OCI-LY7 (cell line): ENCODE data around the gene LAMA4. TPM values are rescaled to one million over a fixed set of nuclear protein-coding genes. Genes with fewer than 3 reads are reported as not detected.

Experiments
- BruUV-seq: library from RNA; stranded (reverse); fragments of 400-500 nt; replicated peaks from 2 replicates; lab custom pipeline; 2021; lab: Mats Ljungman, UMichigan
- CTCF ChIA-PET: fragments of 300-600 bp; sonication (Branson Sonifier 250); formaldehyde crosslinking; loops from one replicate; lab custom pipeline; 2022; ENCODE audit warnings: antibody characterized with exemption; ENCODE audit not compliant: unreplicated experiment; lab: Charles Lee
- POLR2A ChIA-PET: fragments of 300-600 bp; sonication (Branson Sonifier 250); formaldehyde crosslinking; loops from one replicate; lab custom pipeline; 2022; ENCODE audit warnings: antibody characterized with exemption; lab: Charles Lee
- DNase-seq: peaks from one replicate; pipeline ENCODE4 v3.0.0-alpha.2; 2015; ENCODE audit warnings: low spot score
- H2AFZ ChIP-seq: fragments of 200-600 bp; sonication (generic), shearing (Covaris generic); 2 replicates; pipeline ENCODE4 v1.6.1; 2014; ENCODE audit warnings: mild to moderate bottlenecking, antibody characterized with exemption, low read length, moderate library complexity
- H3K27ac ChIP-seq: fragments of 200-600 bp; sonication (generic); 2 replicates; pipeline ENCODE4 v1.5.1; 2014; ENCODE audit warnings: mixed run types, low read depth, mild to moderate bottlenecking, moderate library complexity, low read length, inconsistent platforms; ENCODE audit not compliant: poor library complexity, severe bottlenecking
- H3K36me3 ChIP-seq: fragments of 200-600 bp; sonication (generic); 2 replicates; pipeline ENCODE4 v1.6.1; 2014; ENCODE audit warnings: mild to moderate bottlenecking, antibody characterized with exemption, low read length, moderate library complexity, mixed read lengths; ENCODE audit not compliant: insufficient read depth
- H3K4me1 ChIP-seq: fragments of 200-600 bp; sonication (generic); 2 replicates; pipeline ENCODE4 v1.5.1; 2014; ENCODE audit warnings: mild to moderate bottlenecking, low read length; ENCODE audit not compliant: insufficient read depth, poor library complexity, severe bottlenecking
- H3K4me2 ChIP-seq: fragments of 200-600 bp; sonication (generic); 2 replicates; pipeline ENCODE4 v1.6.1; 2014; ENCODE audit warnings: mild to moderate bottlenecking, low read length
- H3K4me3 ChIP-seq: fragments of 200-600 bp; sonication (generic); 2 replicates; pipeline ENCODE4 v1.5.1; 2014; ENCODE audit warnings: mild to moderate bottlenecking, low read depth, low read length; ENCODE audit not compliant: poor library complexity, severe bottlenecking
- H3K79me2 ChIP-seq: fragments of 200-600 bp; sonication (generic); 2 replicates; pipeline ENCODE4 v1.6.1; 2016; ENCODE audit warnings: low read depth, mild to moderate bottlenecking, low read length, moderate library complexity, mixed read lengths; ENCODE audit not compliant: insufficient read depth
- H3K9me2 ChIP-seq: fragments of 200-600 bp; sonication (generic); 2 replicates; pipeline ENCODE4 v1.6.1; 2016; ENCODE audit warnings: mild to moderate bottlenecking, low read length, mixed read lengths; ENCODE audit not compliant: insufficient read depth
- H3K9me3 ChIP-seq: fragments of 200-600 bp; sonication (generic); 2 replicates; pipeline ENCODE4 v1.6.1; 2014; ENCODE audit warnings: mild to moderate bottlenecking, mixed run types, low read length, mixed read lengths
- H4K20me1 ChIP-seq: fragments of 200-600 bp; sonication (generic); 2 replicates; pipeline ENCODE4 v1.6.1; 2014; ENCODE audit warnings: mild to moderate bottlenecking, antibody characterized with exemption, low read length, moderate library complexity, mixed read lengths; ENCODE audit not compliant: insufficient read depth
- EZH2phosphoT487 ChIP-seq: fragments of 200-600 bp; sonication (generic); IDR thresholded peaks from 2 replicates; pipeline ENCODE4 v1.6.1; 2018; ENCODE audit warnings: low read depth, borderline replicate concordance, mild to moderate bottlenecking, mixed run types, antibody characterized with exemption, low read length, moderate library complexity, mixed read lengths
- intact Hi-C: fragments of 100-400 bp; cut with micrococcal nuclease; formaldehyde crosslinking; loops from one replicate; pipeline ENCODE4 v1.10.0; 2022; ENCODE audit not compliant: unreplicated experiment
- total RNA-seq, 2 experiments: library from RNA; depleted of rRNA in 1 of 2; stranded (reverse); fragments of >200 nt in 1 of 2; shearing (Covaris generic) in 1 of 2; gene quantifications; 2 replicates each; pipeline ENCODE4 v1.2.3, GENCODE V29; 2014 to 2022
- TF ChIP-seq, protein P1 (sequence below): fragments of 200-600 bp; sonication (generic); conservative IDR thresholded peaks from 2 replicates; pipeline ENCODE4 v1.5.1; 2014; ENCODE audit warnings: mild to moderate bottlenecking, antibody characterized with exemption, low read length, moderate library complexity, mixed read lengths

The LAMA4 gene
- total RNA-seq, 2 experiments from 2014 or later = not detected

DNA sequence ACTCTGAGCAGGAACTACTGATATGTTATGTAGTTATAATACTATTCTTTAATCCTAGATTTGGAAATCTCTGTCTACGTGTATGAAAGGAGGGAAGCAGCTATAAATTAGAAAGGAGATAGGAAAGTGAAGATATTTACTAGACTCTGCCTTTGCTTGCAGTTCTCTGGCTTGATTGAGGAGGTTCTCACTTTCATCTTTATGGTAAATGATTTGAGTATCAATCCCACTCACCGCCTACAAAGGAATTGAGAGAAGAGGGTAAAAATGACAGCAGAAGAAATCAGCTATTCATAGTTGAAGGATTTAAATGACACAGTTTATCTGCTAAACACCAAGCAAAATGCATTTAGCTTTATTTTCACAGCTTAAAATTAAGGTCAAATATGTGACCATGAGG, 99.7 kb downstream of the LAMA4 start:
- ChIA-PET POLR2A (interaction anchor here (0.6 kb wide), 1 partner anchor 8 kb away, joined by 7 read pairs; no protein-coding TSS in a partner anchor), CTCF (no interaction called here)
- no peak for DNase-seq
- H3K27ac ChIP-seq = no peak overlapping the region
- H3K4me3 ChIP-seq = no peak overlapping the region
- no peaks in the 10 kb centered on the region for H3K79me2 ChIP-seq
- no peak for TF ChIP-seq EZH2phosphoT487
- TF ChIP-seq, protein P1, sequence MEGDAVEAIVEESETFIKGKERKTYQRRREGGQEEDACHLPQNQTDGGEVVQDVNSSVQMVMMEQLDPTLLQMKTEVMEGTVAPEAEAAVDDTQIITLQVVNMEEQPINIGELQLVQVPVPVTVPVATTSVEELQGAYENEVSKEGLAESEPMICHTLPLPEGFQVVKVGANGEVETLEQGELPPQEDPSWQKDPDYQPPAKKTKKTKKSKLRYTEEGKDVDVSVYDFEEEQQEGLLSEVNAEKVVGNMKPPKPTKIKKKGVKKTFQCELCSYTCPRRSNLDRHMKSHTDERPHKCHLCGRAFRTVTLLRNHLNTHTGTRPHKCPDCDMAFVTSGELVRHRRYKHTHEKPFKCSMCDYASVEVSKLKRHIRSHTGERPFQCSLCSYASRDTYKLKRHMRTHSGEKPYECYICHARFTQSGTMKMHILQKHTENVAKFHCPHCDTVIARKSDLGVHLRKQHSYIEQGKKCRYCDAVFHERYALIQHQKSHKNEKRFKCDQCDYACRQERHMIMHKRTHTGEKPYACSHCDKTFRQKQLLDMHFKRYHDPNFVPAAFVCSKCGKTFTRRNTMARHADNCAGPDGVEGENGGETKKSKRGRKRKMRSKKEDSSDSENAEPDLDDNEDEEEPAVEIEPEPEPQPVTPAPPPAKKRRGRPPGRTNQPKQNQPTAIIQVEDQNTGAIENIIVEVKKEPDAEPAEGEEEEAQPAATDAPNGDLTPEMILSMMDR = no peak
- no TSS peak for BruUV-seq
- H3K4me1 ChIP-seq = no peaks in the 10 kb centered on the region
- no peaks in the 10 kb centered on the region for H3K9me2 ChIP-seq
- intact Hi-C loops = no loop called here
- no peak overlapping the region for H3K4me2 ChIP-seq
- no peak overlapping the region for H2AFZ ChIP-seq
- H3K36me3 ChIP-seq = no peaks in the 10 kb centered on the region
- H3K9me3 ChIP-seq = no peaks in the 10 kb centered on the region
- no peaks in the 10 kb centered on the region for H4K20me1 ChIP-seq

GRCh38 chr6:112153926-112154607, 100.3 kb downstream of the LAMA4 start:
- Histone ChIP-seq H3K9me2 (no peaks in the 10 kb centered on the region), H3K4me2 (no peak overlapping the region), H4K20me1 (no peaks in the 10 kb centered on the region), H3K36me3 (no peaks in the 10 kb centered on the region), H2AFZ (no peak overlapping the region), H3K4me3 (no peak overlapping the region), H3K9me3 (no peaks in the 10 kb centered on the region), H3K27ac (no peak overlapping the region), H3K79me2 (no peaks in the 10 kb centered on the region), H3K4me1 (no peaks in the 10 kb centered on the region)
- no peak for TF ChIP-seq EZH2phosphoT487
- TF ChIP-seq, protein P1 = no peak
- intact Hi-C loops = no loop called here
- ChIA-PET POLR2A (no interaction called here), CTCF (no interaction called here)
- no TSS peak for BruUV-seq
- DNase-seq = no peak

- Histone ChIP-seq H3K4me1 (no peaks in the 10 kb centered on the region), H3K27ac (no peak overlapping the region), H2AFZ (no peak overlapping the region), H3K36me3 (no peaks in the 10 kb centered on the region), H3K9me3 (no peaks in the 10 kb centered on the region), H3K79me2 (no peaks in the 10 kb centered on the region), H3K4me3 (no peak overlapping the region), H3K4me2 (no peak overlapping the region), H3K9me2 (no peaks in the 10 kb centered on the region), H4K20me1 (no peaks in the 10 kb centered on the region)
- intact Hi-C loops = no loop called here
- BruUV-seq = no TSS peak
- ChIA-PET POLR2A (interaction anchor here (1.1 kb wide), 1 partner anchor 192 kb away, joined by 3 read pairs; no protein-coding TSS in a partner anchor), CTCF (no interaction called here)
- no peak for DNase-seq
- TF ChIP-seq, protein P1 = no peak
- no peak for TF ChIP-seq EZH2phosphoT487
These were observed 104.0 kb downstream of the LAMA4 start for GRCh38 chr6:112150363-112150762.
